Brain microvascular endothelial cell (primary cell): ENCODE measurements around the gene CYB5R4.
A peak's percentile ranks its signal among the peaks of the same experiment; 100 is the strongest.

Experiments
- DNase-seq: peaks from one replicate; pipeline ENCODE4 v3.0.0-alpha.2; 2020
- H3K27ac ChIP-seq: fragments of 250-450 bp; sonication (Bioruptor Pico); 2 replicates; pipeline ENCODE4 v1.5.1; 2020; ENCODE audit warnings: mild to moderate bottlenecking, moderate library complexity
- H3K27me3 ChIP-seq: fragments of 250-450 bp; sonication (Bioruptor Pico); replicated peaks from 2 replicates; pipeline ENCODE4 v1.5.1; 2020; ENCODE audit warnings: mild to moderate bottlenecking
- H3K36me3 ChIP-seq: fragments of 250-450 bp; sonication (Bioruptor Pico); replicated peaks from 2 replicates; pipeline ENCODE4 v1.5.1; 2020; ENCODE audit warnings: mild to moderate bottlenecking
- H3K4me3 ChIP-seq: 2 replicates; pipeline ENCODE4 v1.5.1; 2011; ENCODE audit warnings: low read depth, mild to moderate bottlenecking, control low read depth, low read length, moderate library complexity
- CTCF ChIP-seq: IDR thresholded peaks from 2 replicates; pipeline ENCODE4 v1.5.1; 2011; ENCODE audit warnings: low read depth, mild to moderate bottlenecking, moderate library complexity, low read length, control low read depth, inconsistent platforms; ENCODE audit errors: missing control alignments
- in situ Hi-C: cut with HindIII; loops from 2 replicates; pipeline ENCODE4 v1.10.0; 2017; ENCODE audit warnings: low sequenced_read_pairs, low pct_ligation_motif_present

CYB5R4 gene

GRCh38 chr6:83854766-83855165, 4.7 kb upstream of the CYB5R4 start:
- H3K36me3 ChIP-seq = no peaks in the 10 kb centered on the region
- DNase-seq = no peak
- H3K27me3 ChIP-seq = peaks cover 23% of the 10 kb centered on the region
- in situ Hi-C loops = no loop called here
- H3K4me3 ChIP-seq = no peak overlapping the region
- no peak for TF ChIP-seq CTCF
- H3K27ac ChIP-seq = no peak overlapping the region

- no peak for TF ChIP-seq CTCF
- peak overlapping the region; percentile 80 for H3K4me3 ChIP-seq
- H3K27me3 ChIP-seq = no peaks in the 10 kb centered on the region
- no peaks in the 10 kb centered on the region for H3K36me3 ChIP-seq
- in situ Hi-C loops = no loop called here
- H3K27ac ChIP-seq = no peak overlapping the region
- DNase-seq = no peak
These were observed 868 bp downstream of the CYB5R4 start for GRCh38 chr6:83860359-83860755.

DNA sequence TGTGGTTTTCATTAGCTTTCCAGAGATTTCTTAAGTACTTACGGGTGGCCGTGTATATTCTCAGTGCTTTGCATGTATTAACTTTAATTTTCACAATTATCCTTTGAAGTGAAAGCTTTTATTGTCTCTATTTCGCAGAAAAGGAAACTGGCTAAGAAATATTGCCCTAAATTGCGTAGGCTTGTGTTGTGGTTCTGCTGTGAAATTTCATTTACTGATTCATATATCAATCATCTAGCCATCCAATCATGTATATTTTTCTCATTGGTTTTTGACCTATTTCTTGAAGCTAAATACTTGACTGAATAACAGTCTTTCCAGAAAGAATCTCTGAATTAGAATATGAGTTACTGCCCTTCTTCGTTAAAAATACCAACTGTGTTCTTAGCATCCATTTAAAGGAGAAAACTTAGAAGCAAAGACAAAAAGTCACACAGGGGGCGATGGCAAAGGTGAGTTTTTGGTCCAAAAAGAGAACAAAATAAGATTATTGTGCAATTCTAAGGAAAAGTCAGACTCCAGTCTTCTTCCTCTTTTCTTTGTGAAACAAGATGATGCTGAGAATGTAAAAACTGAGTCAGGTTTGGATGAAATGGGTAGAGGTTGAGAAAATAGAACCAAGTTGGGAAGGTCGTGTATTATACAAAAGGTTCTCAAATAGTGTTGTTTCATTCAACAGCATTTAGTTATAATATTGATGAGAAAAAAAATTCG, 1.4 kb downstream of the CYB5R4 start:
- no peak for DNase-seq
- Histone ChIP-seq H3K27ac (no peak overlapping the region), H3K27me3 (no peaks in the 10 kb centered on the region), H3K36me3 (no peaks in the 10 kb centered on the region), H3K4me3 (no peak overlapping the region)
- TF ChIP-seq CTCF = no peak
- in situ Hi-C loops = no loop called here

GRCh38 chr6:83862776-83863471, 3.4 kb downstream of the CYB5R4 start:
- H3K27me3 ChIP-seq = no peaks in the 10 kb centered on the region
- H3K27ac ChIP-seq = peak overlapping the region; percentile 32
- H3K36me3 ChIP-seq = no peaks in the 10 kb centered on the region
- TF ChIP-seq CTCF = no peak
- no peak overlapping the region for H3K4me3 ChIP-seq
- in situ Hi-C loops = no loop called here
- no peak for DNase-seq

DNA sequence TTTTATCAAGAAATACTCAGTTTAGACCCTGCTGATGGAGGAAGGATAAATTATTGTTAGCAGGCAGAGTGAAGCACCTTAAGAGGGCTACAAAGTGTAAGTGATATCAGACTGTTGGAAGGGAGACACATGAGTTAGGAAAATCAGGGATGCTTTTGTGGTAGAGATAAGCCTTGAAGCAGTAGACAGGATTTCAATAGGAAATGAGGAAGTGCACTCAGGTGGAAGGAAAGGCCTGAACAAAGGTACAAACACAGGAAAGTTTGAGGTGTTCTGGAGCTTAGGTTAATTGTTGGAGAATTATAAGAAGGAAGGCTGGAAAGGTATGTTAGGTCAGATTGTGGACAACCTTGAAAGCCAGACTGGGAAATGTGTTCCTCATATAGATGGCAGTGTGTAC, 7.6 kb downstream of the CYB5R4 start:
- TF ChIP-seq CTCF = no peak
- no peaks in the 10 kb centered on the region for H3K27me3 ChIP-seq
- peak overlapping the region; percentile 95 for H3K27ac ChIP-seq
- H3K36me3 ChIP-seq = no peaks in the 10 kb centered on the region
- no peak overlapping the region for H3K4me3 ChIP-seq
- DNase-seq = no peak
- in situ Hi-C loops = no loop called here
